ENCODE measurements around the gene LGALS7. TPM values are rescaled to one million over a fixed set of nuclear protein-coding genes. Genes with fewer than 3 reads are reported as not detected.

LGALS7 gene
- total and polyA plus RNA-seq, 2 of the 13 experiments (the other 11 are each of a cell fraction or from before 2014, with no cell fraction given), result 0.73 TPM; not detected in 1

DNA sequence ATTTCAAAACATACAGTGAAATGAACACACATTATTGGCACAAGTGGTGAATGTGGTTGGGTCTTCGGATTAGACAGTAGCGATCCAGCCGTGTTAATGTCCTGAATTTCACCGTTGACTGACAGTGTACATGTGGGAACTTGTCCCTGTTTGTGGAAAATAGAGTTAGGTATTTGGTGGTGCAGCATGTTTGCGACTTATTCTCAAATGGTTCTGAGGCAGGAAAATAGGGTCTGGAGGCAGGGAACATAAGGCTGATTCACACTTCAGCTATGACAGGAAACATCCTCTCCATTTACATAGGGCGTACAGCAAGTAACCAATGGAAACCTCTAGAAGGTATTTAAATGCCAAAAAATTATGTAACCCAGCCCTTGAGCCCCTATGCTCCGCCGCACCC, 19.9 kb upstream of the LGALS7 start:
- H3K36me3 ChIP-seq (replicated peaks in 1 of 2; ENCODE audit: control insufficient read depth in 1 of 2, insufficient read depth in 2 of 2, low read length in 2 of 2), result no peaks in the 10 kb centered on the region
- CTCF ChIA-PET (ENCODE audit: low intra/inter-chr PET ratio, low total read pairs), result no interaction called here
- TF ChIP-seq ZNF468 (CRISPR knock-in tag; IDR thresholded peaks at IDR 0.05), result no peak
- no peak for TF ChIP-seq ZNF124 (CRISPR knock-in tag; IDR thresholded peaks at IDR 0.05)
- no peak for TF ChIP-seq IKZF1 (IDR thresholded peaks at IDR 0.05)
- TF ChIP-seq SAP130 (CRISPR knock-in tag; IDR thresholded peaks at IDR 0.05; ENCODE audit: low read depth), result 0 out of 2 replicates have a peak, but pooled peaks have one; percentile 7
- TF ChIP-seq ZNF670 (CRISPR knock-in tag; IDR thresholded peaks at IDR 0.05; ENCODE audit: borderline replicate concordance), result no peak
- no peak for TF ChIP-seq HNRNPK (IDR thresholded peaks at IDR 0.05; ENCODE audit: low read depth, low read length, poor library complexity, severe bottlenecking)
- intact Hi-C loops (cut with micrococcal nuclease; ENCODE audit: unreplicated experiment) (no loop called here), in situ Hi-C loops (cut with HindIII; ENCODE audit: extremely low pct_ligation_motif_present, low pct_unique_long_range_greater_than_20kb) (no loop called here)
- H3K27me3 ChIP-seq (ENCODE audit: control insufficient read depth in 1 of 2, insufficient read depth in 2 of 2, low read length in 2 of 2), result no peaks in the 10 kb centered on the region
- POLR2A ChIA-PET, result interaction anchor here (1.6 kb wide), 1 partner anchor 18 kb away, joined by 5 read pairs; no protein-coding TSS in a partner anchor
- FAIRE-seq (no peak), DNase-seq (ENCODE audit: low spot score) (no peak), ATAC-seq (no peak)
- BruUV-seq (replicated peaks), result no TSS peak
- H3K4me3 ChIP-seq (replicated peaks in 1 of 3; ENCODE audit: insufficient read depth in 1 of 3, low read depth in 2 of 3, low read length in 3 of 3), result no peak overlapping the region
- peak overlapping the region; percentile 16; the same call in 1 of the 2 replicates for H3K4me2 ChIP-seq (ENCODE audit: low read depth, low read length)
- H3K9me3 ChIP-seq (ENCODE audit: low read length), result no peaks in the 10 kb centered on the region
- no peak overlapping the region for H3K27ac ChIP-seq (ENCODE audit: extremely low read length, insufficient read depth, low read length)
- WGBS (ENCODE audit: low lambda C conversion rate), result 65% methylated on average over 8 of the region's 8 CpGs
- no peak overlapping the region for H2AFZ ChIP-seq (ENCODE audit: low read length)
- H3K9ac ChIP-seq (ENCODE audit: insufficient read depth, low read depth, low read length), result no peak overlapping the region
- H3K4me1 ChIP-seq (ENCODE audit: insufficient read depth, low read length), result peaks cover 20% of the 10 kb centered on the region
- H4K20me1 ChIP-seq (ENCODE audit: insufficient read depth, low read length), result no peaks in the 10 kb centered on the region
- no peaks in the 10 kb centered on the region for H3K79me2 ChIP-seq (ENCODE audit: insufficient read depth, low read length)

DNA sequence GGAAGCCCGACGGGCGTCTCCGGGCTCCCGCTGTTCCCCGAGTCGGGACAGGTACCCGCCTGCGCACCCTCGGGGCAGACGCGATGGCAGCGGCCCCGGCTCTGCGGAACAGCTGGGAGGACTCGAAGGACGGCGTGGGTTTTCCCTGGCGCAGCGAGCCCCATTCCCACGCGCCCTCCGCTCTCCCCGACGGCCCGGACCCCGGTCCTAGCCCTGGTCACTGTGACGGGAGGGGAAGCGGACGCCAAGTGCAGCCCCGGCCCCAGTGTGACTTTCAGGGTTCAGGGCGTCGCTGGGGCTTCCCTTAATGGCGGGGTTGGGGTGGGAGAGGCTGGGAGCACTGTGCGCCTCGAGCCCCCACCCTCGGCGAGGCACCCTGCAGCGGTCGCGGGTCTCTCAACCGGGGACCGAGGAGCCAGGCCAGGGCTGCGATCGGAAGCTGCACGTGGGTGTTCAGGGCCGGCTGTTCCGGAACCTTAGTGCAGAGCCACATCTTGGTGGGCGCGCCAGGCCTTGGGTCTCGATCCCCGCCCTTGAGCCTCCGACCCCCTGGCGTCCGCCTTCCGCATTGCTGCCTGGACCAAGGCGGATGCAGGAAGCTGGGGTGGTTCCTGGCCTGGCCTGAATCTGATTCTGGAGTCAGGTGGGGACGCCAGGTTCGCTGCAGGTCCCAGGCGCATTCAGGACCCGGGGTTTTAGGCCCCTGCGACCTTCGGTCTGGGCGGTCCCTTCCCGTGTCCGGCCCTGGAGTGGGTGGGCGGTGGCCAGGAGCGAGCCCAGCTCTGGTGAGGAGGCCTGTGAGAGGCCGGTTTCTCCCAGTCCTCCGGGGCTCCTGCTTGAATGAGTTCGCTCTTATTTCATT, 19.2 kb upstream of the LGALS7 start:
- H3K4me3 ChIP-seq (replicated peaks in 1 of 3; ENCODE audit: insufficient read depth in 1 of 3, low read depth in 2 of 3, low read length in 3 of 3), result no peak overlapping the region
- no peak for DNase-seq (ENCODE audit: low spot score)
- peaks cover 21% of the 10 kb centered on the region for H3K4me1 ChIP-seq (ENCODE audit: insufficient read depth, low read length)
- no peaks in the 10 kb centered on the region for H3K79me2 ChIP-seq (ENCODE audit: insufficient read depth, low read length)
- peak overlapping the region; percentile 41 for H3K4me2 ChIP-seq (ENCODE audit: low read depth, low read length)
- 81% methylated on average over 35 of the region's 71 CpGs for WGBS (ENCODE audit: low lambda C conversion rate)
- no peaks in the 10 kb centered on the region for H4K20me1 ChIP-seq (ENCODE audit: insufficient read depth, low read length)
- no peak overlapping the region for H2AFZ ChIP-seq (ENCODE audit: low read length)
- no peaks in the 10 kb centered on the region for H3K36me3 ChIP-seq (replicated peaks in 1 of 2; ENCODE audit: control insufficient read depth in 1 of 2, insufficient read depth in 2 of 2, low read length in 2 of 2)
- no peaks in the 10 kb centered on the region for H3K9me3 ChIP-seq (ENCODE audit: low read length)
- H3K9ac ChIP-seq (ENCODE audit: insufficient read depth, low read depth, low read length), result no peak overlapping the region
- in situ Hi-C loops (cut with HindIII; ENCODE audit: extremely low pct_ligation_motif_present, low pct_unique_long_range_greater_than_20kb) (no loop called here), intact Hi-C loops (cut with micrococcal nuclease; ENCODE audit: unreplicated experiment) (no loop called here)
- no TSS peak for BruUV-seq (replicated peaks)
- ChIA-PET CTCF (ENCODE audit: low intra/inter-chr PET ratio, low total read pairs) (no interaction called here), POLR2A (interaction anchor here (0.6 to 1.6 kb wide), 2 partner anchors 18 to 29 kb away, joined by 3 to 5 read pairs; no protein-coding TSS in a partner anchor)
- H3K27me3 ChIP-seq (ENCODE audit: control insufficient read depth in 1 of 2, insufficient read depth in 2 of 2, low read length in 2 of 2), result no peaks in the 10 kb centered on the region
- H3K27ac ChIP-seq (ENCODE audit: extremely low read length, insufficient read depth, low read length), result no peak overlapping the region
- no peak for FAIRE-seq
- peak; percentile 69 for ATAC-seq
- TF ChIP-seq, protein P1, sequence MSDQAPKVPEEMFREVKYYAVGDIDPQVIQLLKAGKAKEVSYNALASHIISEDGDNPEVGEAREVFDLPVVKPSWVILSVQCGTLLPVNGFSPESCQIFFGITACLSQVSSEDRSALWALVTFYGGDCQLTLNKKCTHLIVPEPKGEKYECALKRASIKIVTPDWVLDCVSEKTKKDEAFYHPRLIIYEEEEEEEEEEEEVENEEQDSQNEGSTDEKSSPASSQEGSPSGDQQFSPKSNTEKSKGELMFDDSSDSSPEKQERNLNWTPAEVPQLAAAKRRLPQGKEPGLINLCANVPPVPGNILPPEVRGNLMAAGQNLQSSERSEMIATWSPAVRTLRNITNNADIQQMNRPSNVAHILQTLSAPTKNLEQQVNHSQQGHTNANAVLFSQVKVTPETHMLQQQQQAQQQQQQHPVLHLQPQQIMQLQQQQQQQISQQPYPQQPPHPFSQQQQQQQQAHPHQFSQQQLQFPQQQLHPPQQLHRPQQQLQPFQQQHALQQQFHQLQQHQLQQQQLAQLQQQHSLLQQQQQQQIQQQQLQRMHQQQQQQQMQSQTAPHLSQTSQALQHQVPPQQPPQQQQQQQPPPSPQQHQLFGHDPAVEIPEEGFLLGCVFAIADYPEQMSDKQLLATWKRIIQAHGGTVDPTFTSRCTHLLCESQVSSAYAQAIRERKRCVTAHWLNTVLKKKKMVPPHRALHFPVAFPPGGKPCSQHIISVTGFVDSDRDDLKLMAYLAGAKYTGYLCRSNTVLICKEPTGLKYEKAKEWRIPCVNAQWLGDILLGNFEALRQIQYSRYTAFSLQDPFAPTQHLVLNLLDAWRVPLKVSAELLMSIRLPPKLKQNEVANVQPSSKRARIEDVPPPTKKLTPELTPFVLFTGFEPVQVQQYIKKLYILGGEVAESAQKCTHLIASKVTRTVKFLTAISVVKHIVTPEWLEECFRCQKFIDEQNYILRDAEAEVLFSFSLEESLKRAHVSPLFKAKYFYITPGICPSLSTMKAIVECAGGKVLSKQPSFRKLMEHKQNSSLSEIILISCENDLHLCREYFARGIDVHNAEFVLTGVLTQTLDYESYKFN (CRISPR knock-in tag; conservative IDR thresholded peaks at IDR 0.05), result peak; percentile 31; the same call in 1 of the 2 replicates
- no peak for TF ChIP-seq NR1H2 (CRISPR knock-in tag; IDR thresholded peaks at IDR 0.05; ENCODE audit: borderline replicate concordance, low read depth)
- peak; percentile 21; the same call in 1 of the 2 replicates for TF ChIP-seq ZBTB7B (CRISPR knock-in tag; IDR thresholded peaks at IDR 0.05)
- TF ChIP-seq HNRNPLL (IDR thresholded peaks at IDR 0.05; ENCODE audit: low read depth, low read length, poor library complexity, severe bottlenecking), result peak; percentile 16
- 0 out of 2 replicates have a peak, but pooled peaks have one; percentile 8 for TF ChIP-seq SAP130 (CRISPR knock-in tag; IDR thresholded peaks at IDR 0.05; ENCODE audit: low read depth)
- peak; percentile 54 for TF ChIP-seq HOXA3 (CRISPR knock-in tag; IDR thresholded peaks at IDR 0.05)
- TF ChIP-seq DNMT3B (CRISPR knock-in tag; conservative IDR thresholded peaks at IDR 0.05), result no peak
- TF ChIP-seq ZFX (CRISPR knock-in tag; IDR thresholded peaks at IDR 0.05; ENCODE audit: low read depth), result peak; percentile 57; the same call in 1 of the 2 replicates
- TF ChIP-seq ZBTB38 (CRISPR knock-in tag; IDR thresholded peaks at IDR 0.05), result peak; percentile 76

Data from HepG2 (cell line).